T-helper 22 cell (primary cell): ENCODE results near the gene DTNB.
"Not testable (repeated sequence)": the region's sequence is repeated elsewhere in the genome, so short reads cannot be mapped to it uniquely, and the experiment has no call there.

Experiments used
- DNase-seq: peaks from one replicate; pipeline ENCODE4 v3.0.0-alpha.2; 2020; ENCODE audit warnings: low read depth

Gene DTNB

GRCh38 chr2:25682082-25682481 lies 8.7 kb upstream of the DTNB start:
- DNase-seq = no peak

- DNase-seq = no peak
Measured at GRCh38 chr2:25677877-25678276, 4.5 kb upstream of the DTNB start.

- DNase-seq = no peak
Measured at GRCh38 chr2:25674077-25674362, 643 bp upstream of the DTNB start.

GRCh38 chr2:25672494-25673299 lies 680 bp downstream of the DTNB start:
- peak; percentile 50 for DNase-seq

- no peak for DNase-seq
Measured at GRCh38 chr2:25671622-25672021, 1.8 kb downstream of the DTNB start.

GRCh38 chr2:25669520-25669919 lies 3.9 kb downstream of the DTNB start:
- DNase-seq = no peak

- no peak for DNase-seq
Measured at GRCh38 chr2:25666218-25666617, 7.2 kb downstream of the DTNB start.

GRCh38 chr2:25665429-25665828 lies 7.9 kb downstream of the DTNB start:
- DNase-seq = not testable (repeated sequence)

GRCh38 chr2:25664965-25665307 lies 8.4 kb downstream of the DTNB start:
- no peak for DNase-seq

- DNase-seq = no peak
Measured at GRCh38 chr2:25664183-25664964, 9.0 kb downstream of the DTNB start.

- no peak for DNase-seq
Measured at GRCh38 chr2:25655316-25655715, 18.1 kb downstream of the DTNB start.

GRCh38 chr2:25654801-25655200 lies 18.6 kb downstream of the DTNB start:
- DNase-seq = no peak

- no peak for DNase-seq
Measured at GRCh38 chr2:25651782-25652455, 21.5 kb downstream of the DTNB start.

GRCh38 chr2:25651066-25651465 lies 22.3 kb downstream of the DTNB start:
- DNase-seq = no peak

GRCh38 chr2:25650256-25650655 lies 23.1 kb downstream of the DTNB start:
- DNase-seq = no peak

- no peak for DNase-seq
Measured at GRCh38 chr2:25649786-25650185, 23.6 kb downstream of the DTNB start.

GRCh38 chr2:25642298-25642697 lies 31.1 kb downstream of the DTNB start:
- no peak for DNase-seq

GRCh38 chr2:25639696-25640095 lies 33.7 kb downstream of the DTNB start:
- DNase-seq = no peak

- DNase-seq = no peak
Measured at GRCh38 chr2:25639131-25639530, 34.2 kb downstream of the DTNB start.

- no peak for DNase-seq
Measured at GRCh38 chr2:25635797-25636196, 37.6 kb downstream of the DTNB start.

GRCh38 chr2:25633801-25634200 lies 39.6 kb downstream of the DTNB start:
- not testable (repeated sequence) for DNase-seq

GRCh38 chr2:25632396-25632795 lies 41.0 kb downstream of the DTNB start:
- no peak for DNase-seq

GRCh38 chr2:25624635-25625034 lies 48.7 kb downstream of the DTNB start:
- DNase-seq = no peak
